IMR-90 (cell line): ENCODE results near the gene PRAMEF7. TPM values are rescaled to one million over a fixed set of nuclear protein-coding genes. Genes with fewer than 3 reads are reported as not detected.
"Not testable (repeated sequence)": the region's sequence is repeated elsewhere in the genome, so short reads cannot be mapped to it uniquely, and the experiment has no call there.

Source experiments
- ATAC-seq: fragments of 200-7000 bp; cut with Tn5 transposase; 2 replicates; pipeline ENCODE4 v1.9.1; 2020; ENCODE audit warnings: low read depth, mild to moderate bottlenecking, moderate library complexity
- Bru-seq: library from RNA; stranded (reverse); fragments of 400-500 nt; gene quantifications from one replicate; lab custom pipeline; 2021; lab: Mats Ljungman, UMichigan
- BruChase-seq, 2 experiments: library from RNA; stranded (reverse); fragments of 400-500 nt; gene quantifications; one replicate each; lab custom pipeline; 2021; lab: Mats Ljungman, UMichigan
- BruUV-seq: library from RNA; stranded (reverse); fragments of 400-500 nt; replicated peaks from 2 replicates; lab custom pipeline; 2021; lab: Mats Ljungman, UMichigan
- CTCF ChIA-PET: fragments of 300-600 bp; formaldehyde crosslinking; extraction: SDS; loops from one replicate; lab custom pipeline; 2021; ENCODE audit warnings: antibody characterized with exemption; lab: Yijun Ruan, JAX
- POLR2A ChIA-PET: fragments of 300-600 bp; sonication (Branson Sonifier 250); formaldehyde crosslinking; loops from one replicate; lab custom pipeline; 2022; ENCODE audit warnings: antibody characterized with exemption; ENCODE audit not compliant: unreplicated experiment; lab: Charles Lee
- DNase-seq: peaks from one replicate; pipeline ENCODE4 v3.0.0; 2013
- H2AFZ ChIP-seq: replicated peaks from 2 replicates; pipeline ENCODE3; 2013; ENCODE audit warnings: low read length, mild to moderate bottlenecking; ENCODE audit not compliant: poor library complexity
- H2AK5ac ChIP-seq: 2 replicates; pipeline ENCODE4 v1.6.1; 2013; ENCODE audit warnings: low read depth, low read length, inconsistent platforms
- H2AK9ac ChIP-seq: replicated peaks from 2 replicates; pipeline ENCODE3; 2013; ENCODE audit warnings: mild to moderate bottlenecking, low read depth, low read length, moderate library complexity; ENCODE audit not compliant: poor library complexity
- H2BK120ac ChIP-seq: 2 replicates; pipeline ENCODE4 v1.6.1; 2013; ENCODE audit warnings: low read depth, low read length, inconsistent platforms
- H2BK15ac ChIP-seq: 3 replicates; pipeline ENCODE4 v1.6.1; 2013; ENCODE audit warnings: low read depth, low read length, inconsistent platforms
- H2BK20ac ChIP-seq: 2 replicates; pipeline ENCODE4 v1.6.1; 2013; ENCODE audit warnings: low read depth, mild to moderate bottlenecking, inconsistent platforms, low read length, moderate library complexity
- H2BK5ac ChIP-seq: 2 replicates; pipeline ENCODE4 v1.6.1; 2013; ENCODE audit warnings: mild to moderate bottlenecking, low read depth, low read length, inconsistent platforms; ENCODE audit not compliant: poor library complexity, severe bottlenecking
- H3K14ac ChIP-seq: replicated peaks from 2 replicates; pipeline ENCODE4 v1.6.1; 2013; ENCODE audit warnings: low read depth, low read length, inconsistent platforms
- H3K18ac ChIP-seq: 2 replicates; pipeline ENCODE4 v1.6.1; 2013; ENCODE audit warnings: low read depth, low read length, control low read depth
- H3K23ac ChIP-seq: 2 replicates; pipeline ENCODE4 v1.6.1; 2013; ENCODE audit warnings: low read depth, low read length, inconsistent platforms
- H3K27ac ChIP-seq: 2 replicates; pipeline ENCODE4 v1.5.1; 2013; ENCODE audit warnings: mild to moderate bottlenecking, control low read depth, low read length; ENCODE audit not compliant: insufficient read depth
- H3K27me3 ChIP-seq: 2 replicates; pipeline ENCODE4 v1.6.1; 2013; ENCODE audit warnings: low read length; ENCODE audit not compliant: control insufficient read depth, insufficient read depth
- H3K36me3 ChIP-seq: 2 replicates; pipeline ENCODE4 v1.6.1; 2013; ENCODE audit warnings: low read length, mixed read lengths; ENCODE audit not compliant: control insufficient read depth, insufficient read depth
- H3K4ac ChIP-seq: 2 replicates; pipeline ENCODE4 v1.6.1; 2013; ENCODE audit warnings: low read depth, low read length, inconsistent platforms
- H3K4me1 ChIP-seq: 2 replicates; pipeline ENCODE4 v1.6.1; 2013; ENCODE audit warnings: low read length, mixed read lengths; ENCODE audit not compliant: control insufficient read depth, insufficient read depth
- H3K4me2 ChIP-seq: 2 replicates; pipeline ENCODE4 v1.6.1; 2013; ENCODE audit warnings: low read depth, mild to moderate bottlenecking, control low read depth, low read length, moderate library complexity
- H3K4me3 ChIP-seq: 2 replicates; pipeline ENCODE4 v1.5.1; 2013; ENCODE audit warnings: low read depth, mild to moderate bottlenecking, control low read depth, low read length, moderate library complexity; ENCODE audit not compliant: insufficient read depth
- H3K56ac ChIP-seq: 2 replicates; pipeline ENCODE4 v1.6.1; 2013; ENCODE audit warnings: low read length, inconsistent platforms; ENCODE audit not compliant: insufficient read depth; ENCODE audit errors: extremely low read depth
- H3K79me1 ChIP-seq, 2 experiments: 2 replicates each; pipeline ENCODE4 v1.6.1; 2013; ENCODE audit warnings: low read length in 2 of 2, inconsistent platforms in 1 of 2, low read depth in 1 of 2
- H3K9ac ChIP-seq: 2 replicates; pipeline ENCODE4 v1.6.1; 2013; ENCODE audit warnings: low read depth, low read length, control low read depth
- H3K9me1 ChIP-seq: 2 replicates; pipeline ENCODE4 v1.6.1; 2013; ENCODE audit warnings: low read length, inconsistent platforms; ENCODE audit not compliant: insufficient read depth
- H3K9me3 ChIP-seq: 2 replicates; pipeline ENCODE4 v1.6.1; 2013; ENCODE audit warnings: low read length; ENCODE audit not compliant: control insufficient read depth, insufficient read depth
- H4K20me1 ChIP-seq: 2 replicates; pipeline ENCODE4 v1.6.1; 2013; ENCODE audit warnings: low read length, inconsistent platforms; ENCODE audit not compliant: insufficient read depth
- H4K5ac ChIP-seq: 2 replicates; pipeline ENCODE4 v1.6.1; 2013; ENCODE audit warnings: mild to moderate bottlenecking, low read depth, low read length, control low read depth
- H4K8ac ChIP-seq, 2 experiments: 2 replicates each; pipeline ENCODE4 v1.6.1; 2013; ENCODE audit warnings: low read depth in 2 of 2, low read length in 2 of 2, control low read depth in 1 of 2, inconsistent platforms in 1 of 2
- H4K91ac ChIP-seq: 2 replicates; pipeline ENCODE4 v1.6.1; 2013; ENCODE audit warnings: low read depth, low read length, inconsistent platforms; ENCODE audit not compliant: insufficient read depth
- WGBS, 2 experiments: methylation state at CpG; one replicate each; pipeline versions ENCODE4 v1.1.5 to v1.1.7; 2013; ENCODE audit warnings: missing lambda C conversion rate in 2 of 2; ENCODE audit not compliant: insufficient read length in 1 of 2; ENCODE audit errors: extremely low coverage in 2 of 2; 5-methylcytosine and 5-hydroxymethylcytosine counted together
- dilution Hi-C: fragments of 300-500 bp; cut with HindIII; formaldehyde crosslinking; loops from one replicate; pipeline ENCODE4 v1.14.3; 2018; ENCODE audit warnings: low sequenced_read_pairs; ENCODE audit not compliant: unreplicated experiment
- in situ Hi-C: fragments of 300-500 bp; cut with MboI; formaldehyde crosslinking; loops from 3 replicates; pipeline ENCODE4 v1.14.3; 2019; ENCODE audit warnings: low sequenced_read_pairs, inconsistent platforms, mixed read lengths
- intact Hi-C: fragments of 100-400 bp; cut with micrococcal nuclease; formaldehyde crosslinking; loops from 2 replicates; pipeline ENCODE4 v1.10.0; 2022
- long read RNA-seq: library from polyadenylated mRNA; unstranded; transcript quantifications from one replicate; pipeline ENCODE4 v2.0.0, GENCODE V29; 2021; ENCODE audit not compliant: unreplicated experiment
- polyA plus RNA-seq, 3 experiments: library from polyadenylated mRNA; depleted of rRNA; stranded (reverse); fragments of >200 nt; gene quantifications; 2 replicates each; pipeline ENCODE4 v1.2.3, GENCODE V29; 2012; ENCODE audit warnings: low replicate concordance in 1 of 3
- total RNA-seq: library from RNA; depleted of rRNA; stranded (reverse); fragments of >200 nt; gene quantifications from 2 replicates; pipeline ENCODE4 v1.2.3, GENCODE V29; 2012; rRNA removed

PRAMEF7 gene
- total RNA-seq (not detected in 2 replicates), polyA plus RNA-seq (2012; rRNA removed) (not detected in 2 replicates), Bru-seq, nascent RNA (not detected), BruChase-seq, experiment 1, labeled RNA remaining after a 6-hour chase (not detected), BruChase-seq, experiment 2, labeled RNA remaining after a 2-hour chase (not detected)
- polyA plus RNA-seq (2012; cell fraction: cytosol; rRNA removed): not detected in 2 replicates
- polyA plus RNA-seq (2012; cell fraction: nucleus; rRNA removed; ENCODE audit: low replicate concordance): not detected in 2 replicates
- long read RNA-seq: 0 reads

- H3K4me2 ChIP-seq, H2BK20ac ChIP-seq, in situ Hi-C loops, dilution Hi-C loops, H2AFZ ChIP-seq, intact Hi-C loops, H3K18ac ChIP-seq, H4K91ac ChIP-seq, H4K8ac ChIP-seq, H3K56ac ChIP-seq, CTCF ChIA-PET, H3K27ac ChIP-seq, H3K4me1 ChIP-seq, H4K5ac ChIP-seq, H4K20me1 ChIP-seq, DNase-seq, H2BK15ac ChIP-seq, H3K23ac ChIP-seq, H3K79me1 ChIP-seq, H2BK120ac ChIP-seq, H3K36me3 ChIP-seq, H3K4me3 ChIP-seq, H3K4ac ChIP-seq, H3K9ac ChIP-seq, H3K9me3 ChIP-seq, H3K27me3 ChIP-seq, H2BK5ac ChIP-seq, ATAC-seq, H2AK9ac ChIP-seq, H3K14ac ChIP-seq, BruUV-seq, POLR2A ChIA-PET, H3K9me1 ChIP-seq, H2AK5ac ChIP-seq: not testable (repeated sequence)
- no CpG with 5 or more reads among the region's 1 CpG for WGBS, 2 experiments
Measured at GRCh38 chr1:12916310-12916709, at the start of gene PRAMEF7. Gene PRAMEF7 (plus strand): TSS chr1:12916610. CDS start chr1:12917693, 1,083 bp downstream.

GRCh38 chr1:12878453-12878852, 38.0 kb upstream of the PRAMEF7 start:
- H3K4me2 ChIP-seq, H3K9ac ChIP-seq, H4K5ac ChIP-seq, H4K91ac ChIP-seq, POLR2A ChIA-PET, H2AK9ac ChIP-seq, H3K23ac ChIP-seq, ATAC-seq, H2BK120ac ChIP-seq, intact Hi-C loops, H2BK15ac ChIP-seq, H3K56ac ChIP-seq, DNase-seq, H4K8ac ChIP-seq, H3K9me1 ChIP-seq, H2AK5ac ChIP-seq, H2BK5ac ChIP-seq, H3K36me3 ChIP-seq, H3K27me3 ChIP-seq, H3K4me1 ChIP-seq, H3K4me3 ChIP-seq, H2BK20ac ChIP-seq, H4K20me1 ChIP-seq, H3K4ac ChIP-seq, in situ Hi-C loops, BruUV-seq, H3K14ac ChIP-seq, dilution Hi-C loops, H3K9me3 ChIP-seq, CTCF ChIA-PET, H2AFZ ChIP-seq, H3K18ac ChIP-seq, H3K79me1 ChIP-seq, H3K27ac ChIP-seq: not testable (repeated sequence)
- no CpG with 5 or more reads among the region's 4 CpGs for WGBS, 2 experiments
